Trophoblast cell (in vitro differentiated cells and primary cell): ENCODE measurements around the gene ELMOD1.

ENCODE experiments used
- DNase-seq, 2 donors: peaks; one replicate each; pipeline ENCODE4 v3.0.0-alpha.2; 2016
- H2AFZ ChIP-seq: 2 replicates; pipeline ENCODE4 v1.6.1; 2013; ENCODE audit warnings: low read length, moderate library complexity, mild to moderate bottlenecking; ENCODE audit not compliant: insufficient read depth, poor library complexity
- H2AK5ac ChIP-seq: 2 replicates; pipeline ENCODE4 v1.6.1; 2013; ENCODE audit warnings: mild to moderate bottlenecking, low read length
- H2BK120ac ChIP-seq: 2 replicates; pipeline ENCODE4 v1.6.1; 2013; ENCODE audit warnings: low read length, mild to moderate bottlenecking, moderate library complexity; ENCODE audit not compliant: insufficient read depth, poor library complexity
- H2BK12ac ChIP-seq: 2 replicates; pipeline ENCODE4 v1.6.1; 2013; ENCODE audit warnings: mild to moderate bottlenecking, low read length, moderate library complexity
- H2BK5ac ChIP-seq: 2 replicates; pipeline ENCODE4 v1.6.1; 2013; ENCODE audit warnings: low read length, low read depth, moderate library complexity, mild to moderate bottlenecking; ENCODE audit not compliant: poor library complexity
- H3K14ac ChIP-seq: 2 replicates; pipeline ENCODE4 v1.6.1; 2013; ENCODE audit warnings: mild to moderate bottlenecking, low read length
- H3K18ac ChIP-seq: 2 replicates; pipeline ENCODE4 v1.6.1; 2013; ENCODE audit warnings: mild to moderate bottlenecking, low read length
- H3K23ac ChIP-seq: 2 replicates; pipeline ENCODE4 v1.6.1; 2013; ENCODE audit warnings: low read length
- H3K27ac ChIP-seq: 2 replicates; pipeline ENCODE4 v1.5.1; 2013; ENCODE audit warnings: low read depth, mild to moderate bottlenecking, inconsistent platforms, low read length, moderate library complexity
- H3K27me3 ChIP-seq: 2 replicates; pipeline ENCODE4 v1.6.1; 2013; ENCODE audit warnings: inconsistent platforms, mild to moderate bottlenecking, low read length, moderate library complexity; ENCODE audit not compliant: insufficient read depth
- H3K36me3 ChIP-seq, 2 experiments: 1 replicate in 1 of 2; 2 replicates in 1 of 2; pipeline ENCODE4 v1.6.1; 2013; ENCODE audit warnings: low read length in 2 of 2, mild to moderate bottlenecking in 2 of 2, moderate library complexity in 1 of 2; ENCODE audit not compliant: insufficient read depth in 2 of 2, control insufficient read depth in 1 of 2
- H3K4ac ChIP-seq: 2 replicates; pipeline ENCODE4 v1.6.1; 2013; ENCODE audit warnings: low read depth, mild to moderate bottlenecking, low read length, moderate library complexity
- H3K4me1 ChIP-seq, 2 experiments: 1 replicate in 1 of 2; 2 replicates in 1 of 2; pipeline ENCODE4 v1.6.1; 2013; ENCODE audit warnings: low read length in 2 of 2, mild to moderate bottlenecking in 2 of 2, moderate library complexity in 1 of 2; ENCODE audit not compliant: insufficient read depth in 2 of 2, control insufficient read depth in 1 of 2
- H3K4me2 ChIP-seq: 2 replicates; pipeline ENCODE4 v1.6.1; 2013; ENCODE audit warnings: inconsistent platforms, mild to moderate bottlenecking, low read length, moderate library complexity
- H3K4me3 ChIP-seq: 2 replicates; pipeline ENCODE4 v1.5.1; 2013; ENCODE audit warnings: mild to moderate bottlenecking, low read depth, low read length, inconsistent platforms
- H3K79me1 ChIP-seq: one replicate; pipeline ENCODE4 v1.6.1; 2013; ENCODE audit warnings: low read length
- H3K79me2 ChIP-seq: 2 replicates; pipeline ENCODE4 v1.6.1; 2013; ENCODE audit warnings: low read length, mild to moderate bottlenecking; ENCODE audit not compliant: control insufficient read depth, insufficient read depth, poor library complexity
- H3K9ac ChIP-seq: 2 replicates; pipeline ENCODE4 v1.6.1; 2013; ENCODE audit warnings: mild to moderate bottlenecking, low read length
- H3K9me3 ChIP-seq: 2 replicates; pipeline ENCODE4 v1.6.1; 2013; ENCODE audit warnings: low read depth, mild to moderate bottlenecking, control low read depth, inconsistent platforms, low read length; ENCODE audit not compliant: insufficient read depth
- H4K12ac ChIP-seq: 2 replicates; pipeline ENCODE4 v1.6.1; 2013; ENCODE audit warnings: low read depth, mild to moderate bottlenecking, low read length, moderate library complexity
- H4K8ac ChIP-seq: 2 replicates; pipeline ENCODE4 v1.6.1; 2013; ENCODE audit warnings: low read depth, mild to moderate bottlenecking, low read length, moderate library complexity
- H4K91ac ChIP-seq: one replicate; pipeline ENCODE4 v1.6.1; 2013; ENCODE audit warnings: low read depth, mild to moderate bottlenecking, low read length, moderate library complexity
- WGBS: extraction: QIAGEN DNeasy Blood & Tissue Kit; methylation state at CpG from one replicate; pipeline ENCODE4 v1.1.7; 2013; ENCODE audit warnings: missing lambda C conversion rate; ENCODE audit not compliant: insufficient read length, insufficient coverage; ENCODE audit errors: extremely low coverage; 5-methylcytosine and 5-hydroxymethylcytosine counted together

ELMOD1 gene

GRCh38 chr11:107710301-107710700 lies 119.4 kb downstream of the ELMOD1 start:
- Histone ChIP-seq H2BK12ac (no peak overlapping the region), H3K18ac (no peak overlapping the region), H3K79me1 (peaks cover 4% of the 10 kb centered on the region), H4K8ac (no peak overlapping the region), H3K4me3 (no peak overlapping the region), H3K9ac (no peak overlapping the region), H3K9me3 (no peaks in the 10 kb centered on the region), H3K4ac (no peak overlapping the region), H3K4me1 (peaks cover 0 to 3% of the 10 kb centered on the region in 2 experiments), H3K79me2 (no peaks in the 10 kb centered on the region), H3K4me2 (no peak overlapping the region), H2BK5ac (no peak overlapping the region), H2AK5ac (no peak overlapping the region), H3K27ac (no peak overlapping the region), H4K91ac (no peak overlapping the region), H3K14ac (no peak overlapping the region), H3K23ac (no peak overlapping the region), H3K36me3 (peaks cover 0 to 2% of the 10 kb centered on the region in 2 experiments), H3K27me3 (no peaks in the 10 kb centered on the region), H4K12ac (no peak overlapping the region), H2BK120ac (no peak overlapping the region), H2AFZ (no peak overlapping the region)
- WGBS = no CpG with 5 or more reads among the region's 1 CpG
- DNase-seq = peak in 1 of 2 donors; percentile 42

DNA sequence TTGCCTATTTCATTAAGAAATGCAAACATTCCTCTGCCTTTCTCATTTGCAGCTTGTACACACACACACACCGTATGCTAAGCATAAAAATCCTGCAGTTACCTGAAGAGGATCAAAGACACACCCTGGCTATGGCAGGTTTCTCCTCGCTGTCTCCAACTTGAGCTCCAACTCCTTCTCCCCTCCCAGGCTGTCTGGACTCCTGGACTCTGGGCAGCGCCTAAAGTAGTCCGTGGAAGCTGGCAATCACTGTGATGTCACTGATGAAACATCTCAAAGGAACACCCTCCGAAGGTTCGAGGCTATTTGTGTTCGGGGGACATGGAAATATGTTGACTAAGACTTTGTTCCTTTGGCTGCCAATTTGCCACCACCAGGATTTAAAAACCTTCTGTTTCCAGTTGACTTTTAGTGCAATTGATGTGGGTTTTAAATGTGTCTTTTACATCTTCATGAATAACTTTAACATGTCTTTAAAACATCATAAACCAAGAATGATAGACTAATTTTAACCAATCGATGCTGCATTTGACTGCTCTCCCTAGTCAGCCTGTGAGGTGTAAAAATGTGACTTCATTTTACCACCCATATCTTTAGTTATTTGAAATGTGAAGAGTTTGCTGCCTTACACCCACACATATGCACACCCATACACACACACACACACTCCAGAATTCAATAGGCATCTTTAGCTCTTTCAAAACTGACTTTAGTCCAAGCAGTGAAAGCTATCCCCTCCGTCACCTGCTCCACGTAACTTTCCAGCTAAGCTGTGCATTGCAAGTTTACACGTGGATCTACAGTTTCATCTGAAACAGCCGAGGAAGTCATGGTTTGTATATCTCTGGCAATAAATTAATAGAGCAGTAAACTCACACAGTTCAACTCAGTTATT lies 121.2 kb downstream of the ELMOD1 start, which contains the start of gene SLN:
SLN (minus strand) TSS at position 196 of the 895 bp plus-strand sequence.
- Histone ChIP-seq H3K79me1 (no peaks in the 10 kb centered on the region), H3K14ac (no peak within 1 kb of the TSS), H2BK120ac (no peak within 1 kb of the TSS), H3K4me3 (no peak within 1 kb of the TSS), H4K91ac (no peak within 1 kb of the TSS), H3K9ac (no peak within 1 kb of the TSS), H3K27me3 (no peaks in the 10 kb centered on the region), H2AK5ac (no peak within 1 kb of the TSS), H2BK12ac (no peak within 1 kb of the TSS), H4K8ac (no peak within 1 kb of the TSS), H3K9me3 (no peaks in the 10 kb centered on the region), H3K36me3 (peaks cover 0 to 2% of the 10 kb centered on the region in 2 experiments), H3K4ac (no peak within 1 kb of the TSS), H3K4me1 (peaks cover 0 to 3% of the 10 kb centered on the region in 2 experiments), H2AFZ (no peak within 1 kb of the TSS), H3K23ac (no peak within 1 kb of the TSS), H3K4me2 (no peak within 1 kb of the TSS), H2BK5ac (no peak within 1 kb of the TSS), H3K18ac (no peak within 1 kb of the TSS), H4K12ac (no peak within 1 kb of the TSS), H3K27ac (no peak within 1 kb of the TSS), H3K79me2 (no peaks in the 10 kb centered on the region)
- no peak for DNase-seq
- WGBS = no CpG with 5 or more reads among the region's 12 CpGs

- H4K12ac ChIP-seq = no peak overlapping the region
- H2BK120ac ChIP-seq = no peak overlapping the region
- no peak overlapping the region for H4K91ac ChIP-seq
- no peak overlapping the region for H4K8ac ChIP-seq
- no peak overlapping the region for H3K14ac ChIP-seq
- H3K36me3 ChIP-seq = no peaks in the 10 kb centered on the region
- H2BK12ac ChIP-seq = no peak overlapping the region
- no peaks in the 10 kb centered on the region for H3K9me3 ChIP-seq
- H3K4me2 ChIP-seq = no peak overlapping the region
- no peak overlapping the region for H3K9ac ChIP-seq
- H3K79me2 ChIP-seq = no peaks in the 10 kb centered on the region
- no peaks in the 10 kb centered on the region for H3K27me3 ChIP-seq
- H3K4me1 ChIP-seq = peaks cover 0 to 3% of the 10 kb centered on the region in 2 experiments
- no peak overlapping the region for H3K18ac ChIP-seq
- no peak overlapping the region for H2BK5ac ChIP-seq
- H3K79me1 ChIP-seq = no peaks in the 10 kb centered on the region
- WGBS = no CpG with 5 or more reads among the region's 3 CpGs
- H3K4me3 ChIP-seq = no peak overlapping the region
- H3K23ac ChIP-seq = no peak overlapping the region
- no peak for DNase-seq
- H2AK5ac ChIP-seq = no peak overlapping the region
- no peak overlapping the region for H2AFZ ChIP-seq
- H3K27ac ChIP-seq = no peak overlapping the region
- H3K4ac ChIP-seq = no peak overlapping the region
Measured at GRCh38 chr11:107713009-107713408, 122.1 kb downstream of the ELMOD1 start.
